Muscle of back (tissue), 10 donors: ENCODE measurements around the gene MFSD6. TPM values are rescaled to one million over a fixed set of nuclear protein-coding genes. Genes with fewer than 3 reads are reported as not detected.

Source experiments
- polyA plus RNA-seq, 10 donors: library from polyadenylated mRNA; unstranded; fragments of 120-200 nt; gene quantifications; one replicate each; pipeline ENCODE4 v1.2.1, GENCODE V29; 2013; ENCODE audit not compliant: insufficient read length in 10 of 10

MFSD6 gene
- polyA plus RNA-seq, 10 donors = 7.6 to 13.6 (median 10.3) TPM

Other genes with a start within 250 kb of the MFSD6 start
- 10 to 100 TPM; 23.9 to 42.9 (median 32.7) TPM for gene HIBCH, start 88.5 kb upstream of the MFSD6 start, polyA plus RNA-seq
- 10 to 100 TPM; 13.3 to 24.8 (median 18.0) TPM for gene INPP1, start 64.8 kb upstream of the MFSD6 start, polyA plus RNA-seq
- gene NEMP2, start 126.4 kb downstream of the MFSD6 start, polyA plus RNA-seq = 1 to 10 TPM; 4.6 to 9.6 (median 7.1) TPM
- gene NAB1, start 240.7 kb downstream of the MFSD6 start, polyA plus RNA-seq = 10 to 100 TPM; 45.3 to 74.8 (median 63.0) TPM